Stomach smooth muscle (tissue), 2 donors: Measurements from ENCODE around the gene ALKBH2.

Experiments used
- H3K27ac ChIP-seq: one replicate; pipeline ENCODE4 v1.7.0; 2013; ENCODE audit warnings: mild to moderate bottlenecking, low read length, inconsistent platforms
- H3K27me3 ChIP-seq, 2 donors: one replicate each; pipeline ENCODE4 v1.7.0; 2013; ENCODE audit warnings: low read length in 2 of 2; ENCODE audit not compliant: insufficient read depth in 2 of 2, control insufficient read depth in 1 of 2
- H3K36me3 ChIP-seq, 2 donors: one replicate each; pipeline ENCODE4 v1.7.0; 2013; ENCODE audit warnings: low read length in 2 of 2; ENCODE audit not compliant: control insufficient read depth in 2 of 2, insufficient read depth in 2 of 2
- H3K4me1 ChIP-seq: one replicate; pipeline ENCODE4 v1.7.0; 2013; ENCODE audit warnings: low read length; ENCODE audit not compliant: control insufficient read depth, insufficient read depth
- H3K4me3 ChIP-seq, 2 donors: one replicate each; pipeline ENCODE4 v1.7.0; 2013; ENCODE audit warnings: low read length in 2 of 2
- H3K9ac ChIP-seq, 2 donors: one replicate each; pipeline ENCODE4 v1.7.0; 2013; ENCODE audit warnings: low read length in 2 of 2, mild to moderate bottlenecking in 1 of 2
- H3K9me3 ChIP-seq, 2 donors: one replicate each; pipeline ENCODE4 v1.7.0; 2013; ENCODE audit warnings: low read length in 2 of 2; ENCODE audit not compliant: control insufficient read depth in 2 of 2
- donor health status: healthy.
- donor health status: Pancreatic carcinoma.

Gene ALKBH2

GRCh38 chr12:109097435-109098182 lies 4.3 kb upstream of the ALKBH2 start, which contains the start of gene UNG:
Gene UNG, plus strand, starts transcription at chr12:109097597. Its CDS starts 83 bp downstream, at chr12:109097680.
- peak within 1 kb of the TSS; percentile 75 for H3K27ac ChIP-seq
- peak within 1 kb of the TSS; percentile 90 for H3K9ac ChIP-seq
- H3K27me3 ChIP-seq = no peaks in the 10 kb centered on the region
- no peaks in the 10 kb centered on the region for H3K9me3 ChIP-seq
- H3K36me3 ChIP-seq = peaks cover 6 to 11% of the 10 kb centered on the region in 2 donors
- peak within 1 kb of the TSS; percentile 85 to 96 for H3K4me3 ChIP-seq
- peaks cover 19% of the 10 kb centered on the region for H3K4me1 ChIP-seq

- Histone ChIP-seq H3K9me3 (no peaks in the 10 kb centered on the region), H3K36me3 (peaks cover 4 to 6% of the 10 kb centered on the region in 2 donors), H3K27me3 (no peaks in the 10 kb centered on the region), H3K4me1 (peaks cover 24% of the 10 kb centered on the region), H3K9ac (no peak overlapping the region), H3K27ac (no peak overlapping the region), H3K4me3 (no peak overlapping the region)
Measured at GRCh38 chr12:109097140-109097434, 3.8 kb upstream of the ALKBH2 start.

- peak overlapping the region; percentile 67 for H3K27ac ChIP-seq
- peaks cover 10 to 15% of the 10 kb centered on the region in 2 donors for H3K36me3 ChIP-seq
- H3K27me3 ChIP-seq = no peaks in the 10 kb centered on the region
- peak overlapping the region; percentile 88 to 99 for H3K4me3 ChIP-seq
- H3K9me3 ChIP-seq = no peaks in the 10 kb centered on the region
- peak overlapping the region; percentile 86 to 88 for H3K9ac ChIP-seq
- H3K4me1 ChIP-seq = peaks cover 29% of the 10 kb centered on the region
Measured at GRCh38 chr12:109092497-109093021, 713 bp downstream of the ALKBH2 start.

GRCh38 chr12:109089683-109090082 lies 3.6 kb downstream of the ALKBH2 start:
- Histone ChIP-seq H3K36me3 (peaks cover 28 to 36% of the 10 kb centered on the region in 2 donors), H3K27me3 (no peaks in the 10 kb centered on the region), H3K9ac (no peak overlapping the region), H3K9me3 (no peaks in the 10 kb centered on the region), H3K4me3 (no peak overlapping the region), H3K27ac (no peak overlapping the region), H3K4me1 (peaks cover 24% of the 10 kb centered on the region)

- Histone ChIP-seq H3K9ac (no peak overlapping the region), H3K4me3 (no peak overlapping the region), H3K4me1 (peaks cover 23% of the 10 kb centered on the region), H3K36me3 (peaks cover 35 to 41% of the 10 kb centered on the region in 2 donors), H3K27ac (no peak overlapping the region), H3K9me3 (no peaks in the 10 kb centered on the region), H3K27me3 (no peaks in the 10 kb centered on the region)
Measured at GRCh38 chr12:109088818-109089217, 4.5 kb downstream of the ALKBH2 start.

- Histone ChIP-seq H3K4me3 (no peak overlapping the region), H3K27ac (no peak overlapping the region), H3K27me3 (no peaks in the 10 kb centered on the region), H3K9me3 (no peaks in the 10 kb centered on the region), H3K4me1 (peaks cover 8% of the 10 kb centered on the region), H3K36me3 (peaks cover 50 to 56% of the 10 kb centered on the region in 2 donors), H3K9ac (no peak overlapping the region)
Measured at GRCh38 chr12:109087250-109087649, 6.0 kb downstream of the ALKBH2 start.

- Histone ChIP-seq H3K27me3 (no peaks in the 10 kb centered on the region), H3K27ac (no peak overlapping the region), H3K36me3 (peaks cover 64 to 70% of the 10 kb centered on the region in 2 donors), H3K4me3 (no peak overlapping the region), H3K9ac (no peak overlapping the region), H3K9me3 (no peaks in the 10 kb centered on the region), H3K4me1 (no peaks in the 10 kb centered on the region)
Measured at GRCh38 chr12:109085590-109085989, 7.7 kb downstream of the ALKBH2 start.

GRCh38 chr12:109084425-109084824 lies 8.8 kb downstream of the ALKBH2 start:
- Histone ChIP-seq H3K27me3 (no peaks in the 10 kb centered on the region), H3K36me3 (peaks cover 72 to 74% of the 10 kb centered on the region in 2 donors)

GRCh38 chr12:109082751-109083150 lies 10.5 kb downstream of the ALKBH2 start:
- Histone ChIP-seq H3K27me3 (no peaks in the 10 kb centered on the region), H3K4me1 (no peaks in the 10 kb centered on the region), H3K9me3 (no peaks in the 10 kb centered on the region), H3K27ac (no peak overlapping the region), H3K4me3 (no peak overlapping the region), H3K36me3 (peaks cover 61 to 63% of the 10 kb centered on the region in 2 donors), H3K9ac (no peak overlapping the region)

More at GRCh38 chr12:109084425-109084824, 8.8 kb downstream of the ALKBH2 start:
- Histone ChIP-seq H3K9me3 (no peaks in the 10 kb centered on the region), H3K4me1 (no peaks in the 10 kb centered on the region), H3K4me3 (no peak overlapping the region), H3K27ac (no peak overlapping the region), H3K9ac (no peak overlapping the region)

- Histone ChIP-seq H3K4me1 (no peaks in the 10 kb centered on the region), H3K9ac (no peak overlapping the region), H3K9me3 (no peaks in the 10 kb centered on the region), H3K4me3 (no peak overlapping the region), H3K27me3 (no peaks in the 10 kb centered on the region), H3K36me3 (peaks cover 32 to 35% of the 10 kb centered on the region in 2 donors), H3K27ac (no peak overlapping the region)
Measured at GRCh38 chr12:109074866-109075265, 18.4 kb downstream of the ALKBH2 start.
